OCI-LY3 (cell line): ENCODE measurements around the gene TPX2.

ENCODE experiments used
- CTCF ChIP-seq: fragments of 200-600, 300-600 bp; sonication (generic); IDR thresholded peaks from 2 replicates; pipeline ENCODE4 v1.5.1; 2014; ENCODE audit warnings: antibody characterized with exemption, low read length, low read depth
- EZH2phosphoT487 ChIP-seq: fragments of 200-600 bp; shearing (Covaris generic); IDR thresholded peaks from 2 replicates; pipeline ENCODE4 v1.6.1; 2018; ENCODE audit warnings: antibody characterized with exemption, mixed run types, low read depth

DNA sequence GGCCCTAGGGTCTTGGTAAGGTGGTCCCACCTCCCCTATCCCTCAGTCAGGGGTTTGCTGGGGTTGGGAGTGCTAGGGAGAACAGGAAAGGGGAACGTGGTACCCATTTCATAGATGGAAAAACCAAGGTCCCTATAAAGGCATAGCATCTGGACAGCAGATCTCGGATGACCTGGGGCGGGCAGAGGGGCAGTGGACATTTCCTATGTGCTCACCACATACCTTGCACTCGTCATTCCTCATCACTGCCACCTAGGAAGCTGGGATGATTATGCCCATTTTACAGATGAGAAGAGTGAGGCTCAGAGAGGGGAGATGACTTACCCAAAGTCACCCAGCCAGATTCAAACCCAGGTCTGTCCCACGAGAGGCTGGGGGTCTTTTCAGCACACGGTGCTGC, 92.1 kb downstream of the TPX2 start:
- TF ChIP-seq CTCF: no peak
- no peak for TF ChIP-seq EZH2phosphoT487
